GM12878 (cell line): ENCODE measurements around the gene MICAL3. TPM values are rescaled to one million over a fixed set of nuclear protein-coding genes. Genes with fewer than 3 reads are reported as not detected.

Source experiments
- ATAC-seq: fragments of 200-7000 bp; cut with Tn5 transposase; 3 replicates; pipeline ENCODE4 v1.9.1; 2020; ENCODE audit warnings: mild to moderate bottlenecking, moderate library complexity
- BruUV-seq: library from RNA; stranded (reverse); fragments of 400-500 nt; replicated peaks from 2 replicates; lab custom pipeline; 2021; lab: Mats Ljungman, UMichigan
- CTCF ChIA-PET: fragments of 300-600 bp; sonication (Branson Sonifier 250); formaldehyde crosslinking; extraction: SDS; loops from one replicate; lab custom pipeline; 2021; ENCODE audit warnings: inconsistent platforms; lab: Yijun Ruan, JAX
- POLR2A ChIA-PET: fragments of 350-600 bp; formaldehyde crosslinking; extraction: SDS; loops from one replicate; lab custom pipeline; 2021; ENCODE audit warnings: inconsistent platforms; lab: Charles Lee
- RAD21 ChIA-PET: fragments of 300-600 bp; sonication (Branson Sonifier 250); formaldehyde crosslinking; loops from one replicate; lab custom pipeline; 2023; ENCODE audit warnings: antibody characterized with exemption; ENCODE audit not compliant: unreplicated experiment; lab: Charles Lee
- SMC1A ChIA-PET: fragments of 300-600 bp; sonication (Branson Sonifier 250); formaldehyde crosslinking; loops from one replicate; lab custom pipeline; 2023; ENCODE audit not compliant: unreplicated experiment, uncharacterized antibody; lab: Charles Lee
- DNase-seq: peaks from one replicate; pipeline ENCODE4 v3.0.0-alpha.2; 2011; ENCODE audit warnings: low read depth, low spot score
- FAIRE-seq: peaks from 3 replicates; lab custom pipeline; 2011; peaks lifted over from hg19 to GRCh38; lab: Jason Lieb, UNC
- H2AFZ ChIP-seq: 2 replicates; pipeline ENCODE4 v1.6.0; 2011; ENCODE audit warnings: low read depth, low read length, control low read depth; ENCODE audit not compliant: control insufficient read depth
- H3K27ac ChIP-seq: 2 replicates; pipeline ENCODE4 v1.5.1; 2011; ENCODE audit warnings: control low read depth; ENCODE audit not compliant: control insufficient read depth, insufficient read depth
- H3K27me3 ChIP-seq, 2 experiments: replicated peaks in 1 of 2; 2 replicates each; pipeline versions ENCODE4 v1.6.0 to v1.6.1; 2011; ENCODE audit warnings: low read length in 1 of 2; ENCODE audit not compliant: control insufficient read depth in 2 of 2, insufficient read depth in 2 of 2
- H3K36me3 ChIP-seq, 2 experiments: 2 replicates each; pipeline ENCODE4 v1.5.1; 2011; ENCODE audit warnings: low read length in 1 of 2; ENCODE audit not compliant: control insufficient read depth in 2 of 2, insufficient read depth in 2 of 2
- H3K4me1 ChIP-seq: 2 replicates; pipeline ENCODE4 v1.6.1; 2011; ENCODE audit warnings: mild to moderate bottlenecking, low read length, moderate library complexity, mixed read lengths; ENCODE audit not compliant: control insufficient read depth, insufficient read depth
- H3K4me2 ChIP-seq: 2 replicates; pipeline ENCODE4 v1.6.0; 2011; ENCODE audit warnings: control low read depth; ENCODE audit not compliant: control insufficient read depth, insufficient read depth
- H3K4me3 ChIP-seq: fragments of 200-600 bp; sonication (generic); 2 replicates; pipeline ENCODE4 v1.5.1; 2016
- H3K79me2 ChIP-seq: 2 replicates; pipeline ENCODE4 v1.6.0; 2011; ENCODE audit warnings: low read length; ENCODE audit not compliant: control insufficient read depth, insufficient read depth
- H3K9ac ChIP-seq: 2 replicates; pipeline ENCODE4 v1.8.0; 2011; ENCODE audit warnings: low read length, control low read depth, mixed read lengths; ENCODE audit not compliant: control insufficient read depth, insufficient read depth
- H3K9me3 ChIP-seq: replicated peaks from 3 replicates; pipeline ENCODE4 v1.5.1; 2011; ENCODE audit warnings: mild to moderate bottlenecking, low read length; ENCODE audit not compliant: control insufficient read depth, insufficient read depth
- H4K20me1 ChIP-seq: 2 replicates; pipeline ENCODE4 v1.6.0; 2011; ENCODE audit not compliant: control insufficient read depth, insufficient read depth
- ATF2 ChIP-seq: IDR thresholded peaks from 2 replicates; pipeline ENCODE4 v1.6.1; 2012; ENCODE audit warnings: low read length, inconsistent platforms
- E2F4 ChIP-seq: IDR thresholded peaks from 2 replicates; pipeline ENCODE4 v1.6.1; 2012; ENCODE audit warnings: low read depth, low read length, improper control_type of control experiment
- KLF5 ChIP-seq: fragments of 450-650 bp; IDR thresholded peaks from 2 replicates; pipeline ENCODE4 v1.6.1; 2014; ENCODE audit warnings: mild to moderate bottlenecking; ENCODE audit not compliant: partially characterized antibody
- MXI1 ChIP-seq: fragments of 150-350 bp; IDR thresholded peaks from 2 replicates; pipeline ENCODE4 v1.6.1; 2011; ENCODE audit warnings: low read depth, mild to moderate bottlenecking, inconsistent platforms, low read length, improper control_type of control experiment
- RAD51 ChIP-seq: fragments of 450-650 bp; IDR thresholded peaks from 2 replicates; pipeline ENCODE4 v1.6.1; 2016; ENCODE audit warnings: moderate library complexity, mild to moderate bottlenecking, inconsistent platforms
- WGBS: methylation state at CpG from one replicate; pipeline ENCODE4 v1.1.6; 2016; ENCODE audit warnings: low lambda C conversion rate; ENCODE audit not compliant: insufficient replicate concordance, insufficient coverage; ENCODE audit errors: missing lambda C conversion rate; 5-methylcytosine and 5-hydroxymethylcytosine counted together
- in situ Hi-C: fragments of 300-500 bp; cut with MboI; formaldehyde crosslinking; loops from 9 replicates; pipeline ENCODE4 v1.14.3; 2018; ENCODE audit warnings: mixed read lengths
- intact Hi-C: fragments of 100-400 bp; cut with micrococcal nuclease; formaldehyde crosslinking; loops from one replicate; pipeline ENCODE4 v1.14.2; 2022; ENCODE audit not compliant: unreplicated experiment
- polyA plus RNA-seq, 11 experiments: library from polyadenylated mRNA; depleted of rRNA in 4 of 11; unstranded in 6 of 11; stranded (reverse) in 5 of 11; fragments of >200 nt; fragmentation: Nextera tagmentation in 4 of 11; fragmentation: Illumina TruSeq in 1 of 11; extraction: Ambion mirVana in 4 of 11; extraction: Trizol in 1 of 11; gene quantifications; 1 replicate in 1 of 11; 2 replicates in 10 of 11; pipeline versions ENCODE4 v1.2.1 to v1.2.3, GENCODE V29; 2011 to 2016; ENCODE audit warnings: inconsistent platforms in 2 of 11, missing spikeins in 2 of 11, low read depth in 1 of 11
- total RNA-seq, 4 experiments: library from RNA; depleted of rRNA in 3 of 4; stranded (reverse); fragments of >200 nt in 3 of 4; fragmentation: Illumina TruSeq in 1 of 4; extraction: Trizol in 1 of 4; gene quantifications; 2 replicates each; pipeline versions ENCODE4 v1.2.1 to v1.2.3, GENCODE V29; 2013 to 2021

The MICAL3 gene
- total and polyA plus RNA-seq, 10 of the 15 experiments (the other 5 are each of a cell fraction or from before 2014, with no cell fraction given) = 2.6 to 92.2 (median 24.0) TPM

GRCh38 chr22:17880020-17880419 lies 144.3 kb downstream of the MICAL3 start (continued):
- no peak for TF ChIP-seq ATF2

DNA sequence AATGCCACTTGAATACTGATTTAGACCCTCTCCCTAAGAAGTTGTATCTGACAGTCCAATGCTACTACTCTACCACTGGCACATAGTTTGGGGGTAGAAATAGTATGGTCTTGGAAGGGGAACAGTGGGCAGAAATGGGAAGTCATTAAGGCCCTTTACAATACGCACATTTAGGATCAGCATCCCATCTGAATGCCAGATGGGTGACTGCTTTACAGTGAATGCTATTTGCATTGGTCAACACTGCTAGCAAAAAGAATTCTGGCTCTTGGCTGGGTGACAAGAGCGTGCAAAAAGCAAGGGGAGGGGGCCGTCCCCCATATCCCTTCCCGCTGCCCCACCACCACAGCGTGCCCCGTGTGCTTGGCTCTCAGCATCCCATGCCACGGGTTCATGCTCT lies 145.4 kb downstream of the MICAL3 start:
- ChIA-PET RAD21 (no interaction called here), SMC1A (interaction anchor here (2.0 kb wide), 1 partner anchor 197 kb away, joined by 7 read pairs; no protein-coding TSS in a partner anchor)
- in situ Hi-C loops = no loop called here

More for the DNA sequence above, 145.4 kb downstream of the MICAL3 start:
- H2AFZ ChIP-seq = no peak overlapping the region
- H3K36me3 ChIP-seq = peaks cover 9 to 29% of the 10 kb centered on the region in 2 experiments; a peak in 3 of 4 replicates
- intact Hi-C loops = no loop called here
- H3K9ac ChIP-seq = no peak overlapping the region
- H3K4me1 ChIP-seq = no peaks in the 10 kb centered on the region
- no peak for FAIRE-seq
- no TSS peak for BruUV-seq
- no peaks in the 10 kb centered on the region for H4K20me1 ChIP-seq
- TF ChIP-seq E2F4 = no peak
- TF ChIP-seq RAD51 = no peak
- TF ChIP-seq KLF5 = no peak
- TF ChIP-seq MXI1 = no peak
- POLR2A ChIA-PET = no interaction called here
- ATAC-seq = no peak
- H3K79me2 ChIP-seq = no peaks in the 10 kb centered on the region
- H3K27ac ChIP-seq = no peak overlapping the region
- H3K4me3 ChIP-seq = no peak overlapping the region
- 63% methylated on average over 7 of the region's 7 CpGs for WGBS
- H3K9me3 ChIP-seq = peaks cover 1% of the 10 kb centered on the region; the same call in 1 of the 3 replicates
- no peak for DNase-seq
- CTCF ChIA-PET = no interaction called here
- no peak overlapping the region for H3K4me2 ChIP-seq
- no peaks in the 10 kb centered on the region for H3K27me3 ChIP-seq
